GM12878 (cell line): ENCODE results near the gene GRIN2D. TPM values are rescaled to one million over a fixed set of nuclear protein-coding genes. Genes with fewer than 3 reads are reported as not detected.

Experiments used
- ATF7 ChIP-seq: fragments of 450-650 bp; IDR thresholded peaks from 2 replicates; pipeline ENCODE4 v1.6.1; 2016; ENCODE audit warnings: low read depth, mild to moderate bottlenecking
- BACH1 ChIP-seq: fragments of 450-650 bp; IDR thresholded peaks from 2 replicates; pipeline ENCODE4 v1.6.1; 2017; ENCODE audit warnings: mild to moderate bottlenecking, borderline replicate concordance
- BRCA1 ChIP-seq: IDR thresholded peaks from 2 replicates; pipeline ENCODE4 v1.6.1; 2011; ENCODE audit warnings: low read depth, low read length, improper control_type of control experiment
- GABPA ChIP-seq: IDR thresholded peaks from 2 replicates; pipeline ENCODE4 v1.6.1; 2014; ENCODE audit warnings: antibody characterized with exemption, low read depth, mild to moderate bottlenecking, inconsistent platforms
- LARP7 ChIP-seq: fragments of 450-650 bp; IDR thresholded peaks from 2 replicates; pipeline ENCODE4 v1.6.1; 2017; ENCODE audit warnings: mild to moderate bottlenecking
- MYB ChIP-seq: fragments of 150-350 bp; IDR thresholded peaks from 2 replicates; pipeline ENCODE4 v1.6.1; 2014; ENCODE audit warnings: mild to moderate bottlenecking, low read depth, low read length, borderline replicate concordance
- NFYB ChIP-seq: IDR thresholded peaks from 2 replicates; pipeline ENCODE4 v1.6.1; 2011; ENCODE audit warnings: low read depth, mild to moderate bottlenecking, low read length, improper control_type of control experiment, moderate library complexity; ENCODE audit not compliant: insufficient read depth
- POLR2A ChIP-seq: IDR thresholded peaks from 2 replicates; pipeline ENCODE4 v1.6.1; 2011; ENCODE audit warnings: low read depth, mild to moderate bottlenecking, low read length
- POLR2AphosphoS5 ChIP-seq: IDR thresholded peaks from 2 replicates; pipeline ENCODE4 v1.6.1; 2011; ENCODE audit warnings: mild to moderate bottlenecking, low read length, inconsistent platforms
- RELA ChIP-seq: fragments of 450-650 bp; IDR thresholded peaks from 2 replicates; pipeline ENCODE4 v1.8.0; 2014; ENCODE audit warnings: borderline replicate concordance; ENCODE audit not compliant: partially characterized antibody
- SMAD1 ChIP-seq: fragments of 450-650 bp; IDR thresholded peaks from 2 replicates; pipeline ENCODE4 v1.6.1; 2018; ENCODE audit warnings: mild to moderate bottlenecking, low read depth; ENCODE audit not compliant: partially characterized antibody
- SUZ12 ChIP-seq: fragments of 200-600 bp; sonication (generic); IDR thresholded peaks from one replicate; pipeline ENCODE4 v1.6.1; 2018; ENCODE audit warnings: antibody characterized with exemption, mild to moderate bottlenecking; ENCODE audit not compliant: unreplicated experiment
- TBL1XR1 ChIP-seq: IDR thresholded peaks from 2 replicates; pipeline ENCODE4 v1.6.1; 2012; ENCODE audit warnings: low read depth, low read length, improper control_type of control experiment
- polyA plus RNA-seq, 11 experiments: library from polyadenylated mRNA; depleted of rRNA in 4 of 11; unstranded in 6 of 11; stranded (reverse) in 5 of 11; fragments of >200 nt; fragmentation: Nextera tagmentation in 4 of 11; fragmentation: Illumina TruSeq in 1 of 11; extraction: Ambion mirVana in 4 of 11; extraction: Trizol in 1 of 11; gene quantifications; 1 replicate in 1 of 11; 2 replicates in 10 of 11; pipeline versions ENCODE4 v1.2.1 to v1.2.3, GENCODE V29; 2011 to 2016; ENCODE audit warnings: inconsistent platforms in 2 of 11, missing spikeins in 2 of 11, low read depth in 1 of 11
- total RNA-seq, 4 experiments: library from RNA; depleted of rRNA in 3 of 4; stranded (reverse); fragments of >200 nt in 3 of 4; fragmentation: Illumina TruSeq in 1 of 4; extraction: Trizol in 1 of 4; gene quantifications; 2 replicates each; pipeline versions ENCODE4 v1.2.1 to v1.2.3, GENCODE V29; 2013 to 2021
- TF ChIP-seq, protein P1 (sequence below): IDR thresholded peaks from 2 replicates; pipeline ENCODE4 v1.6.1; 2012; ENCODE audit warnings: low read depth, low read length, improper control_type of control experiment
- TF ChIP-seq, protein P2 (sequence below): fragments of 450-650 bp; IDR thresholded peaks from 2 replicates; pipeline ENCODE4 v1.6.1; 2017; ENCODE audit warnings: mild to moderate bottlenecking, moderate library complexity
- TF ChIP-seq, protein P3 (sequence below): fragments of 450-650 bp; IDR thresholded peaks from 2 replicates; pipeline ENCODE4 v1.6.1; 2016; ENCODE audit warnings: mild to moderate bottlenecking
- TF ChIP-seq, protein P4 (sequence below): IDR thresholded peaks from 2 replicates; pipeline ENCODE4 v1.6.1; 2011; ENCODE audit warnings: low read depth, low read length, improper control_type of control experiment, borderline replicate concordance
- TF ChIP-seq, protein P5 (sequence below): IDR thresholded peaks from 2 replicates; pipeline ENCODE4 v1.6.1; 2011; ENCODE audit warnings: borderline replicate concordance, low read depth, mild to moderate bottlenecking, moderate library complexity, mixed read lengths, low read length; ENCODE audit not compliant: insufficient read depth; ENCODE audit errors: extremely low read length
- TF ChIP-seq, protein P6 (sequence below): fragments of 150-350 bp; IDR thresholded peaks from 2 replicates; pipeline ENCODE4 v1.6.1; 2016; ENCODE audit warnings: low read depth, low read length

The GRIN2D gene
- total and polyA plus RNA-seq, 10 of the 15 experiments (the other 5 are each of a cell fraction or from before 2014, with no cell fraction given), result 0.03 to 0.38 (median 0.04) TPM; not detected in 3

DNA sequence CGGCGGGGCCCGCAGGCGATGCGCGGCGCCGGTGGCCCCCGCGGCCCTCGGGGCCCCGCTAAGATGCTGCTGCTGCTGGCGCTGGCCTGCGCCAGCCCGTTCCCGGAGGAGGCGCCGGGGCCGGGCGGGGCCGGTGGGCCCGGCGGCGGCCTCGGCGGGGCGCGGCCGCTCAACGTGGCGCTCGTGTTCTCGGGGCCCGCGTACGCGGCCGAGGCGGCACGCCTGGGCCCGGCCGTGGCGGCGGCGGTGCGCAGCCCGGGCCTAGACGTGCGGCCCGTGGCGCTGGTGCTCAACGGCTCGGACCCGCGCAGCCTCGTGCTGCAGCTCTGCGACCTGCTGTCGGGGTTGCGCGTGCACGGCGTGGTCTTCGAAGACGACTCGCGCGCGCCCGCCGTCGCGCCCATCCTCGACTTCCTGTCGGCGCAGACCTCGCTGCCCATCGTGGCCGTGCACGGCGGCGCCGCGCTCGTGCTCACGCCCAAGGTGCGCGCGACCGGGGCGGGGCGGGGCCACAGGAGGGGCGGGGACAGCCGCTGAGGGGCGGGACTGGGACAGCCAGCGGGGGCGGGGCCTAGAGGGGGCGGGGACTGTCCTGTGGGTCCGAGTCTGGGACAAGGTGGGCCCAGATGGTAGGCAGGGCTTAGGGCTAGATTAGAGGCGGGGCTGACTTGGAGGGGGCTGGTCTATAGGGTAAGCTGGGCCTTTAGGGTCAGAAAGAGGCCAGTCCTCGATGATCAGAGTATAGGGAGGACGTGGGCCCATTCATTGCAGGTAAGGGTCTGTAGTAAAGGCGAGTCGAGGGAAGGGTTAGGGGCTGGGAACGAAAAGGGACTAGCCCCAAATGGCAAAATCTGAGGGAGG lies 5.1 kb downstream of the GRIN2D start (continued):
- TF ChIP-seq, protein P1, sequence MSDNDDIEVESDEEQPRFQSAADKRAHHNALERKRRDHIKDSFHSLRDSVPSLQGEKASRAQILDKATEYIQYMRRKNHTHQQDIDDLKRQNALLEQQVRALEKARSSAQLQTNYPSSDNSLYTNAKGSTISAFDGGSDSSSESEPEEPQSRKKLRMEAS, result peak; percentile 48; the same call in 1 of the 2 replicates
- TF ChIP-seq SUZ12 (no peak), BRCA1 (no peak), ATF7 (no peak), RELA (no peak), POLR2A (peak; percentile 89), POLR2AphosphoS5 (peak; percentile 71; the same call in 1 of the 2 replicates), GABPA (no peak), LARP7 (peak; percentile 46; the same call in 1 of the 2 replicates), NFYB (no peak), TBL1XR1 (no peak), BACH1 (peak; percentile 45), SMAD1 (no peak), MYB (no peak)
- TF ChIP-seq, protein P2, sequence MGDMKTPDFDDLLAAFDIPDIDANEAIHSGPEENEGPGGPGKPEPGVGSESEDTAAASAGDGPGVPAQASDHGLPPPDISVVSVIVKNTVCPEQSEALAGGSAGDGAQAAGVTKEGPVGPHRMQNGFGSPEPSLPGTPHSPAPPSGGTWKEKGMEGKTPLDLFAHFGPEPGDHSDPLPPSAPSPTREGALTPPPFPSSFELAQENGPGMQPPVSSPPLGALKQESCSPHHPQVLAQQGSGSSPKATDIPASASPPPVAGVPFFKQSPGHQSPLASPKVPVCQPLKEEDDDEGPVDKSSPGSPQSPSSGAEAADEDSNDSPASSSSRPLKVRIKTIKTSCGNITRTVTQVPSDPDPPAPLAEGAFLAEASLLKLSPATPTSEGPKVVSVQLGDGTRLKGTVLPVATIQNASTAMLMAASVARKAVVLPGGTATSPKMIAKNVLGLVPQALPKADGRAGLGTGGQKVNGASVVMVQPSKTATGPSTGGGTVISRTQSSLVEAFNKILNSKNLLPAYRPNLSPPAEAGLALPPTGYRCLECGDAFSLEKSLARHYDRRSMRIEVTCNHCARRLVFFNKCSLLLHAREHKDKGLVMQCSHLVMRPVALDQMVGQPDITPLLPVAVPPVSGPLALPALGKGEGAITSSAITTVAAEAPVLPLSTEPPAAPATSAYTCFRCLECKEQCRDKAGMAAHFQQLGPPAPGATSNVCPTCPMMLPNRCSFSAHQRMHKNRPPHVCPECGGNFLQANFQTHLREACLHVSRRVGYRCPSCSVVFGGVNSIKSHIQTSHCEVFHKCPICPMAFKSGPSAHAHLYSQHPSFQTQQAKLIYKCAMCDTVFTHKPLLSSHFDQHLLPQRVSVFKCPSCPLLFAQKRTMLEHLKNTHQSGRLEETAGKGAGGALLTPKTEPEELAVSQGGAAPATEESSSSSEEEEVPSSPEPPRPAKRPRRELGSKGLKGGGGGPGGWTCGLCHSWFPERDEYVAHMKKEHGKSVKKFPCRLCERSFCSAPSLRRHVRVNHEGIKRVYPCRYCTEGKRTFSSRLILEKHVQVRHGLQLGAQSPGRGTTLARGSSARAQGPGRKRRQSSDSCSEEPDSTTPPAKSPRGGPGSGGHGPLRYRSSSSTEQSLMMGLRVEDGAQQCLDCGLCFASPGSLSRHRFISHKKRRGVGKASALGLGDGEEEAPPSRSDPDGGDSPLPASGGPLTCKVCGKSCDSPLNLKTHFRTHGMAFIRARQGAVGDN, result peak; percentile 82; the same call in 1 of the 2 replicates
- TF ChIP-seq, protein P3, sequence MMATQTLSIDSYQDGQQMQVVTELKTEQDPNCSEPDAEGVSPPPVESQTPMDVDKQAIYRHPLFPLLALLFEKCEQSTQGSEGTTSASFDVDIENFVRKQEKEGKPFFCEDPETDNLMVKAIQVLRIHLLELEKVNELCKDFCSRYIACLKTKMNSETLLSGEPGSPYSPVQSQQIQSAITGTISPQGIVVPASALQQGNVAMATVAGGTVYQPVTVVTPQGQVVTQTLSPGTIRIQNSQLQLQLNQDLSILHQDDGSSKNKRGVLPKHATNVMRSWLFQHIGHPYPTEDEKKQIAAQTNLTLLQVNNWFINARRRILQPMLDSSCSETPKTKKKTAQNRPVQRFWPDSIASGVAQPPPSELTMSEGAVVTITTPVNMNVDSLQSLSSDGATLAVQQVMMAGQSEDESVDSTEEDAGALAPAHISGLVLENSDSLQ, result no peak
- TF ChIP-seq, protein P4, sequence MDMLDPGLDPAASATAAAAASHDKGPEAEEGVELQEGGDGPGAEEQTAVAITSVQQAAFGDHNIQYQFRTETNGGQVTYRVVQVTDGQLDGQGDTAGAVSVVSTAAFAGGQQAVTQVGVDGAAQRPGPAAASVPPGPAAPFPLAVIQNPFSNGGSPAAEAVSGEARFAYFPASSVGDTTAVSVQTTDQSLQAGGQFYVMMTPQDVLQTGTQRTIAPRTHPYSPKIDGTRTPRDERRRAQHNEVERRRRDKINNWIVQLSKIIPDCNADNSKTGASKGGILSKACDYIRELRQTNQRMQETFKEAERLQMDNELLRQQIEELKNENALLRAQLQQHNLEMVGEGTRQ, result no peak
- TF ChIP-seq, protein P5, sequence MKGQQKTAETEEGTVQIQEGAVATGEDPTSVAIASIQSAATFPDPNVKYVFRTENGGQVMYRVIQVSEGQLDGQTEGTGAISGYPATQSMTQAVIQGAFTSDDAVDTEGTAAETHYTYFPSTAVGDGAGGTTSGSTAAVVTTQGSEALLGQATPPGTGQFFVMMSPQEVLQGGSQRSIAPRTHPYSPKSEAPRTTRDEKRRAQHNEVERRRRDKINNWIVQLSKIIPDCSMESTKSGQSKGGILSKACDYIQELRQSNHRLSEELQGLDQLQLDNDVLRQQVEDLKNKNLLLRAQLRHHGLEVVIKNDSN, result no peak
- TF ChIP-seq, protein P6, sequence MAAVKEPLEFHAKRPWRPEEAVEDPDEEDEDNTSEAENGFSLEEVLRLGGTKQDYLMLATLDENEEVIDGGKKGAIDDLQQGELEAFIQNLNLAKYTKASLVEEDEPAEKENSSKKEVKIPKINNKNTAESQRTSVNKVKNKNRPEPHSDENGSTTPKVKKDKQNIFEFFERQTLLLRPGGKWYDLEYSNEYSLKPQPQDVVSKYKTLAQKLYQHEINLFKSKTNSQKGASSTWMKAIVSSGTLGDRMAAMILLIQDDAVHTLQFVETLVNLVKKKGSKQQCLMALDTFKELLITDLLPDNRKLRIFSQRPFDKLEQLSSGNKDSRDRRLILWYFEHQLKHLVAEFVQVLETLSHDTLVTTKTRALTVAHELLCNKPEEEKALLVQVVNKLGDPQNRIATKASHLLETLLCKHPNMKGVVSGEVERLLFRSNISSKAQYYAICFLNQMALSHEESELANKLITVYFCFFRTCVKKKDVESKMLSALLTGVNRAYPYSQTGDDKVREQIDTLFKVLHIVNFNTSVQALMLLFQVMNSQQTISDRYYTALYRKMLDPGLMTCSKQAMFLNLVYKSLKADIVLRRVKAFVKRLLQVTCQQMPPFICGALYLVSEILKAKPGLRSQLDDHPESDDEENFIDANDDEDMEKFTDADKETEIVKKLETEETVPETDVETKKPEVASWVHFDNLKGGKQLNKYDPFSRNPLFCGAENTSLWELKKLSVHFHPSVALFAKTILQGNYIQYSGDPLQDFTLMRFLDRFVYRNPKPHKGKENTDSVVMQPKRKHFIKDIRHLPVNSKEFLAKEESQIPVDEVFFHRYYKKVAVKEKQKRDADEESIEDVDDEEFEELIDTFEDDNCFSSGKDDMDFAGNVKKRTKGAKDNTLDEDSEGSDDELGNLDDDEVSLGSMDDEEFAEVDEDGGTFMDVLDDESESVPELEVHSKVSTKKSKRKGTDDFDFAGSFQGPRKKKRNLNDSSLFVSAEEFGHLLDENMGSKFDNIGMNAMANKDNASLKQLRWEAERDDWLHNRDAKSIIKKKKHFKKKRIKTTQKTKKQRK, result no peak
